HCT116 (cell line): ENCODE measurements around the gene MARS1.
"Not testable (repeated sequence)": the region's sequence is repeated elsewhere in the genome, so short reads cannot be mapped to it uniquely, and the experiment has no call there.

ENCODE experiments used
- EGR1 ChIP-seq: IDR thresholded peaks from 2 replicates; pipeline ENCODE4 v1.6.1; 2012; ENCODE audit warnings: low read depth
- EZH2 ChIP-seq: fragments of 200-600 bp; sonication (generic); IDR thresholded peaks from 2 replicates; pipeline ENCODE4 v1.6.1; 2017; ENCODE audit warnings: antibody characterized with exemption, mixed run types
- FOSL1 ChIP-seq: IDR thresholded peaks from 2 replicates; pipeline ENCODE4 v1.6.1; 2012; ENCODE audit warnings: low read depth
- JUND ChIP-seq: IDR thresholded peaks from 2 replicates; pipeline ENCODE4 v1.6.1; 2012
- POLR2A ChIP-seq: IDR thresholded peaks from 2 replicates; pipeline ENCODE4 v1.7.0; 2011; ENCODE audit warnings: borderline replicate concordance; ENCODE audit not compliant: insufficient read depth, insufficient read length; ENCODE audit errors: extremely low read depth
- POLR2AphosphoS5 ChIP-seq: IDR thresholded peaks from 2 replicates; pipeline ENCODE4 v1.6.1; 2011; ENCODE audit warnings: mild to moderate bottlenecking, low read depth, low read length, moderate library complexity
- RAD21 ChIP-seq: IDR thresholded peaks from 2 replicates; pipeline ENCODE4 v1.6.1; 2012; ENCODE audit warnings: low read depth, mild to moderate bottlenecking
- SIN3A ChIP-seq: IDR thresholded peaks from 2 replicates; pipeline ENCODE4 v1.6.1; 2012; ENCODE audit warnings: low read depth
- SRF ChIP-seq: IDR thresholded peaks from 2 replicates; pipeline ENCODE4 v1.6.1; 2012; ENCODE audit warnings: low read depth
- YY1 ChIP-seq: IDR thresholded peaks from 2 replicates; pipeline ENCODE4 v1.6.1; 2011; ENCODE audit warnings: low read length, low read depth, moderate library complexity, mild to moderate bottlenecking; ENCODE audit not compliant: insufficient replicate concordance; ENCODE audit errors: extremely low read depth
- TF ChIP-seq, protein P1 (sequence below), 3 experiments: fragments of 200-600 bp in 1 of 3; sonication (generic) in 1 of 3; IDR thresholded peaks in 2 of 3; conservative IDR thresholded peaks in 1 of 3; 2 replicates each; pipeline ENCODE4 v1.5.1; 2012 to 2017; ENCODE audit warnings: low read depth in 2 of 3, low read length in 2 of 3, antibody characterized with exemption in 1 of 3, borderline replicate concordance in 1 of 3, control low read depth in 1 of 3, mild to moderate bottlenecking in 1 of 3, mixed read lengths in 1 of 3, mixed run types in 1 of 3, moderate library complexity in 1 of 3; ENCODE audit not compliant: insufficient read depth in 1 of 3
- TF ChIP-seq, protein P2 (sequence below): IDR thresholded peaks from 2 replicates; pipeline ENCODE4 v1.6.1; 2012

DNA sequence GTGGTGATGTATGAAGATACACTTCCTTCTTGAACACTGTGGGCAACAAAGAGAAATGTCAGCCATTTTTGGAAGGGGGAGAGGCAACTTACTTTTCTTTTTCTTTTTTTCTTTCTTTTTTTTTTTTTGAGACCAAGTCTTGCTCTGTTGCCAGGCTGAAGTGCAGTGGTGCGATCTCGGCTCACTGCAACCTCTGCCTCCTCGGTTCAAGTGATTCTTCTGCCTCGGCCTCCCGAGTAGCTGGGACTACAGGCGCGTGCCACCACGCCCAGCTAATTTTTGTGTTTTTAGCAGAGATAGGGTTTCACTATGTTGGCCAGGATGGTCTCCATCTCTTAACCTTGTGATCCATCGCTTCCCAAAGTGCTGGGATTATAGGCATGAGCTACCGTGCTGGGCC lies 29.9 kb downstream of the MARS1 start:
- TF ChIP-seq POLR2A, EZH2, SRF, RAD21, YY1, FOSL1, POLR2AphosphoS5, EGR1, SIN3A, JUND: not testable (repeated sequence)
- TF ChIP-seq, protein P1, sequence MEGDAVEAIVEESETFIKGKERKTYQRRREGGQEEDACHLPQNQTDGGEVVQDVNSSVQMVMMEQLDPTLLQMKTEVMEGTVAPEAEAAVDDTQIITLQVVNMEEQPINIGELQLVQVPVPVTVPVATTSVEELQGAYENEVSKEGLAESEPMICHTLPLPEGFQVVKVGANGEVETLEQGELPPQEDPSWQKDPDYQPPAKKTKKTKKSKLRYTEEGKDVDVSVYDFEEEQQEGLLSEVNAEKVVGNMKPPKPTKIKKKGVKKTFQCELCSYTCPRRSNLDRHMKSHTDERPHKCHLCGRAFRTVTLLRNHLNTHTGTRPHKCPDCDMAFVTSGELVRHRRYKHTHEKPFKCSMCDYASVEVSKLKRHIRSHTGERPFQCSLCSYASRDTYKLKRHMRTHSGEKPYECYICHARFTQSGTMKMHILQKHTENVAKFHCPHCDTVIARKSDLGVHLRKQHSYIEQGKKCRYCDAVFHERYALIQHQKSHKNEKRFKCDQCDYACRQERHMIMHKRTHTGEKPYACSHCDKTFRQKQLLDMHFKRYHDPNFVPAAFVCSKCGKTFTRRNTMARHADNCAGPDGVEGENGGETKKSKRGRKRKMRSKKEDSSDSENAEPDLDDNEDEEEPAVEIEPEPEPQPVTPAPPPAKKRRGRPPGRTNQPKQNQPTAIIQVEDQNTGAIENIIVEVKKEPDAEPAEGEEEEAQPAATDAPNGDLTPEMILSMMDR (IDR thresholded peaks at IDR 0.05 in 2 of 3, conservative IDR thresholded peaks at IDR 0.05 in 1 of 3; ENCODE audit: borderline replicate concordance in 1 of 3, insufficient read depth in 1 of 3, low read depth in 2 of 3, low read length in 2 of 3): not testable (repeated sequence)
- TF ChIP-seq, protein P2, sequence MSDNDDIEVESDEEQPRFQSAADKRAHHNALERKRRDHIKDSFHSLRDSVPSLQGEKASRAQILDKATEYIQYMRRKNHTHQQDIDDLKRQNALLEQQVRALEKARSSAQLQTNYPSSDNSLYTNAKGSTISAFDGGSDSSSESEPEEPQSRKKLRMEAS: not testable (repeated sequence)
